ENCODE results near the gene HABP2.

HABP2 gene

GRCh38 chr10:113552701-113553100, at the start of gene HABP2:
TSS of gene HABP2 (plus strand) at chr10:113553053. CDS start at chr10:113553122, 69 bp downstream.
- DNase-seq (ENCODE audit: low read depth in 2 of 2): no peak

- DNase-seq (ENCODE audit: low read depth in 2 of 2): no peak
These were observed 48.9 kb upstream of the HABP2 start for GRCh38 chr10:113503930-113504329.

- DNase-seq (ENCODE audit: low read depth in 2 of 2): no peak
These were observed 48.4 kb upstream of the HABP2 start for GRCh38 chr10:113504423-113504822.

DNA sequence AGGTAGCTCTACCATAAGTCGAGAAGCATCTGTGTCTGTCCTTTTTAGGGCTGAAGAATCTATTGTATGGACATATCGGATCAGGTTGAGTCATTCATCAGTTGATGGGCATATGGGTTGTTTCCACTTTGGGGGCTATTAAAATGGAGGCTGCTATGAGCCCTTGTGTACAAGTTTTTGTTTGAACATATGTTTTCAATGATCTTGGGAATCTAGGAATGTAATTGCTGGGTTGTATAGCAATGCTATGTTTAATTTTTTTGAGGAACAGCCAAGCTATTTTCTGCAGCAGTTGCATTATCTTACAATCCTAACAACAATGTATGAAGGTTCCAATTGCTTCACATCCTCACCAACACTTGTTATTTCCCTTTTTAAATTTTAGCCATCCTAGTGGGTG, 46.4 kb upstream of the HABP2 start:
- DNase-seq (ENCODE audit: low read depth in 2 of 2): no peak

- no peak for DNase-seq (ENCODE audit: low read depth in 2 of 2)
These were observed 41.4 kb upstream of the HABP2 start for GRCh38 chr10:113511419-113511818.

GRCh38 chr10:113515161-113515560, 37.7 kb upstream of the HABP2 start:
- no peak for DNase-seq (ENCODE audit: low read depth in 2 of 2)

- no peak for DNase-seq (ENCODE audit: low read depth in 2 of 2)
These were observed 37.3 kb upstream of the HABP2 start for GRCh38 chr10:113515601-113516000.

DNA sequence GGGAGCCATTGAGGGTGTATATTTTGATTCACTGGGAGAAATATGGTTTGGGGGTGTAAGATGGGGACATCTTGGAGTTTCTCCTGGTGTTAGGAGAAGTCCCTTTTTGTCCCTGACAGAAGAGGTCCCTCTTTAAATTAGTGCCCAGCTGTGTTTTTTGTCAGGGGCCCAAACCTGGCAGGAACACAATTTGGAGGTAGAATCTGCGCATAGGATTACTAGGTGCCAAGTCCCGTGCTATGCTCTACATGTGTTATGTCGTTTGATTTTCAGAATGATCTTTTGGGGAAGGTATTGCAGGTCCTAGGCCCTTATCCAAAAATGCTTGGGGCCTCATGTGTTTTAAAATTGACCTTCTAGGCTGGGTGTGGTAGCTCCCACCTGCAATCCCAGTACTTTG, 36.8 kb upstream of the HABP2 start:
- DNase-seq (ENCODE audit: low read depth in 2 of 2): no peak

GRCh38 chr10:113517165-113517900, 35.5 kb upstream of the HABP2 start:
- DNase-seq (ENCODE audit: low read depth in 2 of 2): no peak

GRCh38 chr10:113517901-113518260, 35.0 kb upstream of the HABP2 start:
- DNase-seq (ENCODE audit: low read depth in 2 of 2): no peak

DNA sequence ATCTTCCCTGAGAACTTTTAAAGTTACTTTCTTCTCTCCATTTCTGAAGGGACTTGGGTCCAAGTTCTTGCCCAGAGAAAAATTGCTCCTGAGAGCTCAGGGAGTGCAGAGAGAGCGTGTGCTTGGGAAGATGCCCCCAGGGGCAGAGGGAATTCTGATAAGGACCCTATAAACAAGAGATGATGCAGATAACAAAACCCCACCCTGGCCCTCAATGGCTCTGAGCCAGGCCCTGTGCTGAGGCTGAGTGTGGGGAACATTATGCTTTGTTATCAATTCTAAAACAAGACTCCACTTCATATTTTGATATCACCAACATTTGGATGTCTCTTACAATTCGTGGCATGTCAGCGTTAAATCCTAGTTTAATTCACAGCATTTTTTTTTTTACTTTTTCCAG, 34.4 kb upstream of the HABP2 start:
- DNase-seq (ENCODE audit: low read depth in 2 of 2): no peak

DNA sequence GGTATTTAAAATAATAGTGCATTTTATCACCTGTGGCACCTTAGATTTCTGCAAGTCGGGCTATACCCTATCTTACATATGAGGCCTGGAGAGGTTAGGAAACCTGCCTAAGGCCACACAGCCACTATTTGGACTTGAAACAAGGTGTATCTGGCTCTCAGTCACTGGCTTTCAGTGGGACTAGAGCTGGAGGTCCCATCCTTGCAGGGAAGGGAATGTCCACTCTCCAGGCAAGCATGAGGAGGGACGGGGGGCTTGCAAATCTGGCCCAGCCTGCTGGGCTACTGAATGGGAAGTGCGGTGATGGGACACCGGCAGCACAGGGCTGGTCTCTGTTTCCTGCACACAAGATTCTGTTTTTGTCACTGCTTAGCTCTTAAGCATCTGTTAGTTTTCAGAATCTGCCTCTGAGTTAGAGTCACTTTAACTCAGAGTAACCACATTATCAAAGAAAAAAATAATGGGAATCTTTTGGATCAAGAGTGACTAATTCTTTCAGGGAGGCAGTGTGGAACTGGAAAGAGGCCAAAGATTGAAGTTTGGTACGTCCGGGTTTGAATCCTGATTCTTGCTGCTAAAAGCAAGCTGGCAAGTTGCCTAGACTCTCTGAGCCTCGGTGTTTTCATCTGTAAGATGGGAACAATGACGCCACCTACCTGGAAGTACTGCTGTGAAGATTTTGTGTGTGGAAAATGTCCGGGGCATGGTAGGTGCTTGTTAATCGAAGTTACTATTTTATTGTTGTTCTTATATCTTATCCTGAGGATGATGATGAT, 33.8 kb upstream of the HABP2 start:
- DNase-seq (ENCODE audit: low read depth in 2 of 2): no peak

- no peak for DNase-seq (ENCODE audit: low read depth in 2 of 2)
These were observed 33.2 kb upstream of the HABP2 start for GRCh38 chr10:113519681-113520115.

GRCh38 chr10:113520261-113520660, 32.6 kb upstream of the HABP2 start:
- no peak for DNase-seq (ENCODE audit: low read depth in 2 of 2)

DNA sequence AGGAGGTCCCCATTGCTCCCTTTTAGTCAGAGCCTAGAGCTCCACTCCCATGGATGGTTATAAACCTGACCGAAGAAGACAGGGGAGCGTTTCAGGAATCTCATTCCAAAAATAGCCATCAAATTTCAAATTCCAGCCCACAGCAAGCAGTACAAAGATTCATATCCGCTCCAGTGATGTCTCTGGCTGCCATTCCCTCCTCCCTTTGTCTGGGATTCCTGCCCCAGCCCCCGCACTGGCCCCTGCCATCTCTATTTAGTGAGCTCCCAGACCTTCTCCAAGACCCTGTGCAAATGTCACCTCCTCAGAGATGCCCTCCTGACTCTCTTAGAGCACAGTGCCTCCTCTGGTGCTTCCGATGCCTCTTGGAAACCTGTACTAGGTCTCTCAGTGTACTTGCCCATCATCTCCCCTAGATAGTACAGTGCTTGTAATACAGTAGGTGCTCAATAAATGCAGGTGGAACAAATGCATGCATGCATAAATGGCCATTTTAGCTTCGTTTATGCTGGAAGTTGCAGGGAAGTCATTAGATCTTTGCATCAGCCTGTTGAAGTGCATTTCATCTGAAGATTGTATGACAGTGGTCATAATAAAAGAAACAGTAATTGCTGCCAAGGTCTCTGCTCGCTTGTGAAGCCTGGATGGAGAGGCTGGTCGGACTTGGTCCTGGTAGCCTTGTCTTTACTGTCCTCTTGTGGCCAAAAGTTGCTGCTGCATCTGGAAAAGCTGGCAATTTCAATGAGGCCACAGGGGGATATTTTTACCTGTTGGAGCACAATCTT, 32.0 kb upstream of the HABP2 start:
- DNase-seq (ENCODE audit: low read depth in 2 of 2): no peak

DNA sequence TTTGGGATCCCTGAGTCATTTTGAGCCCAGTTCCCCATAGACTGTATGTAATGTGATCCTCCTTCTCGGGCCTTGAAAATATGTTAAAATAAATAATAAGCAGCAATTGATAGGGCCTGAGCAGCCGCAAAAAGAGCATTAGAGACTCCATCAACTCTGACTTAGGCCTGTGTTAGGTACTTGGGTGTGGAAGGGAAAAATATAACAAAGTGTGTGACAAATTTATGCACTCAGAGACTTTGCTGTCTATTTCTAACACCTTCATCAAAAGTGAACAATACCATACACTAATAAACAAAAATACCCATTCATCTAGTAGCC, 31.4 kb upstream of the HABP2 start:
- DNase-seq (ENCODE audit: low read depth in 2 of 2): no peak

- DNase-seq (ENCODE audit: low read depth in 2 of 2): no peak
These were observed 30.4 kb upstream of the HABP2 start for GRCh38 chr10:113522460-113522859.

- DNase-seq (ENCODE audit: low read depth in 2 of 2): no peak
These were observed 29.8 kb upstream of the HABP2 start for GRCh38 chr10:113523071-113523470.

DNA sequence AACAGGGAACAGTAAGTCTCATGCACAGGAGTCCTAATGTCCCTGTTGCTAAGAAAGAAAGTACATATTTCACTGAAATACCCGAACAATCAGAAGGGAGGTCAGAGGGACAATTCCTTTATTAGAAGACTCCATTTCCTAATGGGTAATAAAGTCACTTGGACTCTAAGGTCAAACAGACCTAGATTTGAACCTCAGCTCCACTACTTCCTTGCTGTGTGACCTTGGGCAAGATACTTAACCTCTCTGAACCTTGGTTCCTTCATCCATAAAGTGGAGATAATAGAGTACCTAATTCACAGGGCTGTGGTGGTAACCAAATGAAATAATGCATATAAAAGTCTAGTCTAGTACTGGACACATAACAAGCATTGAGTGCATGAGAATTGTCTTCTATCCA, 29.2 kb upstream of the HABP2 start:
- DNase-seq (ENCODE audit: low read depth in 2 of 2): no peak

DNA sequence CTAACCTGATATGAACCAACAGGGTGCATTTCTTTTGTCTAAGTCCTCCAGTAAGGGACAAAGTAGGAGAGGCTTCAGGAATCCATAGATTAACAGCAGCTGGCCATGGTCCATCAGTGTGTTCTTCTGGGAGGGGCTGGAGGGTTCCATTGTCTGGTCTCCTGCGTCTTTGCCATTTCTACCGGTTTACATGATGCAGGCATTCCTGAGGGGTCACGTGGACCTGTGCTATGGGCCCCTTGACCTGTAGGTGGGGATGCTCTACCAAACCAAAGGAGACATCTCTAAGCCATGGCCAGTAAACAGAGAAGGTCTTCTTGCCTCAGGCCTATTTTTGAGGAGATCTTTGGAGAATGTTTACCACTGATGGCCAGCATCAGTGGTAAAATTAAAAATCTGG, 28.7 kb upstream of the HABP2 start:
- no peak for DNase-seq (ENCODE audit: low read depth in 2 of 2)

- no peak for DNase-seq (ENCODE audit: low read depth in 2 of 2)
These were observed 28.0 kb upstream of the HABP2 start for GRCh38 chr10:113524539-113525490.

DNA sequence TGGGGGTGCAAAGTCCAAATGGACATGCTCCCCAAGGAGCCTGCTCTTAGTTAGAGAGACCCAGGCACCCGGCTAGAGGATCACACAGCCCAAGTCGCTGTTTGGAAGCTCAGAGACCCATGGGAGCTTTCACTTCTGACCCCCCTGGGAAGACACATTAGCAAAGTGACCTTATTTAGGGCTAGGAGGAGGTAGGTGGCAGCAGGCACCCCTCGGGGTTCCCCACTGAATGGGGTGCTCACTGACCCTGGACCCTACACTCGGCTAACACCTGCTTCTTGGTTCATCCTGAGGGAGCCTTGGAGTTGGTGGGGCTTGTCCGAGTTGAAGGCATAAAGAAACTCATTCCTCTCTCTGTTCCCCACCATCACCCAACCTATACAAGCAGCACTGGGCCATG, 27.1 kb upstream of the HABP2 start:
- DNase-seq (ENCODE audit: low read depth in 2 of 2): no peak

All from stimulated activated CD8-positive, alpha-beta memory T cell treated with anti-CD3 and anti-CD28 coated beads, Interleukin-2, amount 100 ng/mL, for 48 hours (primary cell).